Immature natural killer cell (primary cell): ENCODE measurements around the gene UBE4B. TPM values are rescaled to one million over a fixed set of nuclear protein-coding genes. Genes with fewer than 3 reads are reported as not detected.

Source experiments
- DNase-seq, 3 donors: peaks; one replicate each; pipeline ENCODE4 v3.0.0; 2022; ENCODE audit warnings: mixed read lengths in 1 of 3
- H3K27ac Mint-ChIP-seq, 6 donors: one replicate each; pipeline ENCODE4 v1.8.0; 2020; ENCODE audit warnings: mixed read lengths in 6 of 6, mild to moderate bottlenecking in 5 of 6, inconsistent platforms in 4 of 6, moderate library complexity in 3 of 6
- H3K27me3 Mint-ChIP-seq, 3 donors: one replicate each; pipeline ENCODE4 v1.8.0; 2020 to 2021; ENCODE audit warnings: low read depth in 3 of 3, mild to moderate bottlenecking in 3 of 3, mixed read lengths in 3 of 3, moderate library complexity in 3 of 3, inconsistent platforms in 1 of 3
- H3K36me3 Mint-ChIP-seq, 3 donors: one replicate each; pipeline ENCODE4 v1.8.0; 2020; ENCODE audit warnings: mixed read lengths in 3 of 3, inconsistent platforms in 2 of 3, mild to moderate bottlenecking in 2 of 3
- H3K4me1 Mint-ChIP-seq, 2 donors: one replicate each; pipeline ENCODE4 v1.8.0; 2020; ENCODE audit warnings: inconsistent platforms in 2 of 2, mild to moderate bottlenecking in 2 of 2, mixed read lengths in 2 of 2, moderate library complexity in 1 of 2
- H3K4me3 Mint-ChIP-seq, 5 donors: one replicate each; pipeline ENCODE4 v1.8.0; 2020; ENCODE audit warnings: mild to moderate bottlenecking in 5 of 5, mixed read lengths in 5 of 5, inconsistent platforms in 3 of 5, moderate library complexity in 3 of 5
- H3K9me3 Mint-ChIP-seq, 6 donors: one replicate each; pipeline ENCODE4 v1.8.0; 2020; ENCODE audit warnings: mild to moderate bottlenecking in 6 of 6, mixed read lengths in 6 of 6, inconsistent platforms in 4 of 6, moderate library complexity in 3 of 6
- polyA plus RNA-seq, 3 donors: library from polyadenylated mRNA; unstranded; fragments of 300-500 nt; fragmentation: Illumina TruSeq; gene quantifications; one replicate each; pipeline ENCODE4 v1.2.3, GENCODE V29; 2021

Gene UBE4B
- polyA plus RNA-seq, 3 donors from 2014 or later, result 3.7 to 10.3 (median 7.6) TPM

- DNase-seq, result no peak
- Mint-ChIP-seq H3K36me3 (peaks cover 12 to 36% (median 12%) of the 10 kb centered on the region in 3 donors), H3K27me3 (no peaks in the 10 kb centered on the region), H3K27ac (no peak overlapping the region), H3K4me1 (no peaks in the 10 kb centered on the region), H3K4me3 (no peak overlapping the region), H3K9me3 (no peaks in the 10 kb centered on the region)
These were observed 90.2 kb downstream of the UBE4B start for GRCh38 chr1:10122926-10123325.

GRCh38 chr1:10128101-10128765 is 95.5 kb downstream of the UBE4B start:
- Mint-ChIP-seq H3K27me3 (peaks cover 0 to 2% (median 2%) of the 10 kb centered on the region in 3 donors), H3K27ac (no peak overlapping the region), H3K36me3 (peaks cover 16 to 32% (median 17%) of the 10 kb centered on the region in 3 donors), H3K4me1 (no peaks in the 10 kb centered on the region), H3K4me3 (no peak overlapping the region), H3K9me3 (no peaks in the 10 kb centered on the region)
- no peak for DNase-seq

GRCh38 chr1:10132316-10132715 is 99.6 kb downstream of the UBE4B start:
- H3K27ac Mint-ChIP-seq, result peak overlapping the region in 1 of 6 donors; percentile 24
- H3K4me3 Mint-ChIP-seq, result no peak overlapping the region
- H3K9me3 Mint-ChIP-seq, result no peaks in the 10 kb centered on the region
- H3K27me3 Mint-ChIP-seq, result peaks cover 0 to 2% (median 2%) of the 10 kb centered on the region in 3 donors
- H3K36me3 Mint-ChIP-seq, result peaks cover 21 to 35% (median 24%) of the 10 kb centered on the region in 3 donors
- DNase-seq, result no peak
- H3K4me1 Mint-ChIP-seq, result no peaks in the 10 kb centered on the region

GRCh38 chr1:10132852-10133251 is 100.1 kb downstream of the UBE4B start:
- H3K27me3 Mint-ChIP-seq, result peaks cover 0 to 2% (median 2%) of the 10 kb centered on the region in 3 donors
- no peak for DNase-seq
- peaks cover 20 to 34% (median 21%) of the 10 kb centered on the region in 3 donors for H3K36me3 Mint-ChIP-seq
- no peaks in the 10 kb centered on the region for H3K4me1 Mint-ChIP-seq
- H3K27ac Mint-ChIP-seq, result peak overlapping the region in 1 of 6 donors; percentile 24
- H3K9me3 Mint-ChIP-seq, result no peaks in the 10 kb centered on the region
- no peak overlapping the region for H3K4me3 Mint-ChIP-seq

GRCh38 chr1:10140981-10141380 is 108.2 kb downstream of the UBE4B start:
- H3K4me3 Mint-ChIP-seq, result no peak overlapping the region
- H3K36me3 Mint-ChIP-seq, result peaks cover 18 to 32% (median 19%) of the 10 kb centered on the region in 3 donors
- no peaks in the 10 kb centered on the region for H3K4me1 Mint-ChIP-seq
- no peaks in the 10 kb centered on the region for H3K9me3 Mint-ChIP-seq
- H3K27me3 Mint-ChIP-seq, result peaks cover 0 to 2% (median 2%) of the 10 kb centered on the region in 3 donors
- DNase-seq, result no peak
- H3K27ac Mint-ChIP-seq, result no peak overlapping the region

DNA sequence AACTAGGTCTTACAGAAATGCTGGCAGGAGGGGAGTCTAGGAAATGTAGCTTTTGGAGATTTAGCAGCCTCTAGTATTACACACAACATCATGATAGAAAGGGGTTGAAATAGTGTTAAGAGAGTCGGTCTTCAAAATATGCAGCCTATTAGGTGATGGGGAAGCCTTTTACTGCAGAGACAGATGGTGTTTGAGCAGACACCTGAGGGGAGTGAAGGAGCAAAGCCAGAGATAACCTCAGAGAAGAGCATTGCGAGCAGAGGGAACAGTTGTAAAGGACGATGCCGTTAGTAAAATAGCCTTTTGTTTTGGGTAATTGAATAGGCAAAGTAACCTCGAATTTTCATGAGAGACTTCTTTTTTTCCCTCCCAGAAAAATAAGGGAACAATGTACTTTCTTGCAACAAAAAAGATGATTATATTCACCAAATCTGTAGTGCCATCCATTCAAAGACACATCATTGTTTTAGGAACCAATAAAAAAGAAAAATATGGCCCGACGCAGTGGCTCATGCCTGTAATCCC is 111.3 kb downstream of the UBE4B start:
- Mint-ChIP-seq H3K36me3 (peaks cover 14 to 31% (median 15%) of the 10 kb centered on the region in 3 donors), H3K27ac (no peak overlapping the region), H3K4me3 (no peak overlapping the region), H3K4me1 (no peaks in the 10 kb centered on the region), H3K27me3 (peaks cover 0 to 4% (median 2%) of the 10 kb centered on the region in 3 donors), H3K9me3 (no peaks in the 10 kb centered on the region)
- no peak for DNase-seq

DNA sequence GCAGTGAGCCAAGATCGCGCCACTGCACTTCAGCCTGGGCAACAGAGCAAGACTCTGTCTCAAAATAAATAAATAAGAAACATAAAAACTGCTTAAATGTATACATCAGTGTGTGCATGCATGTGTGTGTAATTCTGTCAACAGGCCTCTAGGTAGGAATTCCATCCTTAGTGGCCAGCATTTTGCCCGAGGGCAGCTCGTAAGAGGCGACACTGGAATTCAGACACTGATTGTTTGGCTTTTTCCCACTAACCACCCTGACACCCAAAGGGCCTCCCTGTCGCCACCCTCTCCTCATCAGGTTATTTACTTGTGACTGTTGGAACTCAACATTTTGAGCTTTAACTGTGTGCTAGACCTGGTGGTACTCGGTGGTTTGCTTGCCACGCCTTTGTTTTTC is 113.6 kb downstream of the UBE4B start:
- Mint-ChIP-seq H3K36me3 (peaks cover 12 to 29% (median 18%) of the 10 kb centered on the region in 3 donors), H3K27ac (no peak overlapping the region), H3K9me3 (no peaks in the 10 kb centered on the region), H3K4me1 (no peaks in the 10 kb centered on the region), H3K27me3 (peaks cover 0 to 2% (median 0%) of the 10 kb centered on the region in 3 donors), H3K4me3 (no peak overlapping the region)
- DNase-seq, result no peak

- no peak overlapping the region for H3K27ac Mint-ChIP-seq
- H3K9me3 Mint-ChIP-seq, result no peaks in the 10 kb centered on the region
- H3K4me1 Mint-ChIP-seq, result no peaks in the 10 kb centered on the region
- H3K27me3 Mint-ChIP-seq, result peaks cover 0 to 2% (median 0%) of the 10 kb centered on the region in 3 donors
- peaks cover 8 to 22% (median 14%) of the 10 kb centered on the region in 3 donors for H3K36me3 Mint-ChIP-seq
- H3K4me3 Mint-ChIP-seq, result no peak overlapping the region
- no peak for DNase-seq
These were observed 116.5 kb downstream of the UBE4B start for GRCh38 chr1:10149231-10149630.

DNA sequence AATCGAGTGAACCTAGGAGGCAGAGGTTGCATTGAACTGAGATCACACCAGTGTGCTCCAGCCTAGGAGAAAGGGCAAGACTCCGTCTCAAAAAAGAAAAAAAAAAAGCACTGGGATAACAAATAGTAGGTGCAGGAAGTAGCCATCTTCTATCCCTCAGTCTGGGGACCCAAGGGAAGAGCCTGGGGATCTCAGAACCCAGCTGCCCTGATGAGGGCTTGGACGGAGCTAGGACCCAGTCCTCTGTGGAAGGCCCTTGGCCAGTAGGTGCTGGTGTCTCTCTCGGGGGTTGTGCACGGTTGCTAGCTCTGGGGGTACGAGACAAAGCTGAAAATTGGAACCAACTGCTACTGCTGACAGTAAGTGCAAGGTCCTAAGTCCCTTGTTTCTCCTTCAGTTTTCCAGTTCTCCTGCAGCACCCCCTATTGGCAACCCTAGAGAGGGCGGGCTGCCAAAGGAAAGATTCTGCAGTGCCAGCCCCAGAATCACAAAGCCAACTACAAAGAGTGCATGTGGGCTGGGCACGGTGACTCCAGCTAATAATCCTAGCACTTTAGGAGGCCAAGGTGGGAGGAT is 120.0 kb downstream of the UBE4B start:
- H3K27ac Mint-ChIP-seq, result no peak overlapping the region
- no peaks in the 10 kb centered on the region for H3K9me3 Mint-ChIP-seq
- peak in 2 of 3 donors; percentile 2 to 4 for DNase-seq
- H3K4me1 Mint-ChIP-seq, result peaks cover 0 to 2% of the 10 kb centered on the region in 2 donors
- H3K4me3 Mint-ChIP-seq, result no peak overlapping the region
- peaks cover 4 to 9% (median 8%) of the 10 kb centered on the region in 3 donors for H3K36me3 Mint-ChIP-seq
- H3K27me3 Mint-ChIP-seq, result no peaks in the 10 kb centered on the region

- peak overlapping the region in 1 of 6 donors; percentile 53 for H3K27ac Mint-ChIP-seq
- peaks cover 0 to 4% (median 0%) of the 10 kb centered on the region in 3 donors for H3K27me3 Mint-ChIP-seq
- peaks cover 4 to 10% (median 8%) of the 10 kb centered on the region in 3 donors for H3K36me3 Mint-ChIP-seq
- no peak overlapping the region for H3K4me3 Mint-ChIP-seq
- H3K4me1 Mint-ChIP-seq, result peaks cover 0 to 2% of the 10 kb centered on the region in 2 donors
- no peak for DNase-seq
- H3K9me3 Mint-ChIP-seq, result no peaks in the 10 kb centered on the region
These were observed 122.4 kb downstream of the UBE4B start for GRCh38 chr1:10155087-10155712.

DNA sequence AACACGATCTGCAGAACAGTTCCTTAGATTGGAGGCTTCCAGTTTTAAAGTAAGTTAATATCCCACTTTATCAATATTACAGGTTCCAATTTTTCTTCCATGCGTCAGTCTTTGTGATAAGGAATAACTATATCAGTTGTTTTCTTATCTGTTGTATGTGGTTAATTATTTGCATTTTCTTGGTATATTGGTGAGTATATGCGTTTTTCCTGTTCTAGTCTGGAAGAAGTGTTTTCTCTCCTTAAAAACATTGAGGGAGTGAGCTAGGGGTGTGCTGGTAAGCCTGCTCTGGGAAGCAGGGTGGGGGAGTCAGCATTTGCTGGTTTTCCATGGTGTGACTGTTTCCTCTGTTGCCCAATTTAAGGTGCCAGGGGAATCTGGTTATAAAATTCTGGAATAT is 127.4 kb downstream of the UBE4B start:
- Mint-ChIP-seq H3K27me3 (peaks cover 0 to 4% (median 0%) of the 10 kb centered on the region in 3 donors), H3K4me1 (no peaks in the 10 kb centered on the region), H3K9me3 (no peaks in the 10 kb centered on the region), H3K36me3 (peaks cover 7 to 22% (median 20%) of the 10 kb centered on the region in 3 donors), H3K4me3 (no peak overlapping the region), H3K27ac (no peak overlapping the region)
- DNase-seq, result no peak

GRCh38 chr1:10160907-10161490 is 128.2 kb downstream of the UBE4B start:
- peaks cover 0 to 6% (median 0%) of the 10 kb centered on the region in 3 donors for H3K27me3 Mint-ChIP-seq
- no peak overlapping the region for H3K4me3 Mint-ChIP-seq
- no peaks in the 10 kb centered on the region for H3K4me1 Mint-ChIP-seq
- H3K36me3 Mint-ChIP-seq, result peaks cover 8 to 31% (median 27%) of the 10 kb centered on the region in 3 donors
- no peak for DNase-seq
- H3K9me3 Mint-ChIP-seq, result no peaks in the 10 kb centered on the region
- no peak overlapping the region for H3K27ac Mint-ChIP-seq

- H3K9me3 Mint-ChIP-seq, result no peaks in the 10 kb centered on the region
- no peak for DNase-seq
- no peak overlapping the region for H3K4me3 Mint-ChIP-seq
- peaks cover 0 to 6% (median 0%) of the 10 kb centered on the region in 3 donors for H3K27me3 Mint-ChIP-seq
- H3K36me3 Mint-ChIP-seq, result peaks cover 8 to 34% (median 27%) of the 10 kb centered on the region in 3 donors
- no peak overlapping the region for H3K27ac Mint-ChIP-seq
- H3K4me1 Mint-ChIP-seq, result no peaks in the 10 kb centered on the region
These were observed 129.0 kb downstream of the UBE4B start for GRCh38 chr1:10161541-10162290.
